Upper lobe of right lung (tissue), 1 donor: ENCODE results near the gene RHPN2. TPM values are rescaled to one million over a fixed set of nuclear protein-coding genes. Genes with fewer than 3 reads are reported as not detected.
A peak's percentile ranks its signal among the peaks of the same experiment; 100 is the strongest.

Source experiments
- ATAC-seq: fragments of 200-7000 bp; cut with Tn5 transposase; one replicate; pipeline ENCODE4 v1.9.1; 2020; ENCODE audit warnings: mild to moderate bottlenecking, moderate library complexity
- DNase-seq: peaks from one replicate; pipeline ENCODE4 v3.0.0-alpha.2; 2020
- H3K27ac ChIP-seq: fragments of 200-600 bp; one replicate; pipeline ENCODE4 v1.8.0; 2022
- H3K27me3 ChIP-seq: fragments of 200-600 bp; one replicate; pipeline ENCODE4 v1.8.0; 2022; ENCODE audit warnings: mild to moderate bottlenecking
- H3K36me3 ChIP-seq: fragments of 200-600 bp; one replicate; pipeline ENCODE4 v1.8.0; 2022
- H3K4me1 ChIP-seq: fragments of 200-600 bp; one replicate; pipeline ENCODE4 v1.8.0; 2022
- H3K4me3 ChIP-seq: fragments of 200-600 bp; one replicate; pipeline ENCODE4 v1.8.0; 2022; ENCODE audit warnings: mild to moderate bottlenecking
- H3K9me3 ChIP-seq: fragments of 200-600 bp; one replicate; pipeline ENCODE4 v1.8.0; 2022
- intact Hi-C: fragments of 100-400 bp; cut with DNase I; formaldehyde crosslinking; loops from one replicate; pipeline ENCODE4 v1.11.0; 2022
- total RNA-seq: library from RNA; stranded (reverse); fragmentation: NEBNext Ultra II Directional; extraction: Animal tissue kit (Norgen Biotek cat#: 25700); gene quantifications from one replicate; pipeline ENCODE4 v1.2.1, GENCODE V29; 2021
- TF ChIP-seq, protein P1 (sequence below): fragments of 200-600 bp; IDR thresholded peaks from one replicate; pipeline ENCODE4 v1.8.0; 2022; ENCODE audit warnings: antibody characterized with exemption
- donor health status: DM: no; HTN: yes; CAD: no; lungs with severe emphysema.

RHPN2 gene
- total RNA-seq, 1 donor from 2014 or later = 9.7 TPM

DNA sequence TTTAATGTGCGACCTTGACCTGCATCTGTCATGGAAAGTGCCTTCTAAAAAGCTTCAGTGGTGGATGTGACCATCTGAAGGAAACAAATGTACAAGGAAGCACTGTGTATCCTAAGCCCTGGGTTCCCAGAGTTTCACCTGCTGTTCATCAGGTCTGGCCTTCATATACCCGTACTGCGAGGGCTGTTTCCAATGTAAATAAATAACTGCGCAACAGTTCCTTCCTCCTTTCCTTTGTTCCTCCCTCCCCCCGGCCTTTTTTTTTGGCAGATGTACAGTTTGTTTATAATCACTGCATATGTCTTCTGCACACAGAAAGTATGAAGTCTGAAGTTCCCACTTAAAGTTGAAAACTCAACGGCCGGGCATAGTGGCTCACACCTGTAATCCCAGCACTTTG, 87.4 kb downstream of the RHPN2 start:
- H3K4me3 ChIP-seq = no peak overlapping the region
- no peak for DNase-seq
- no peaks in the 10 kb centered on the region for H3K4me1 ChIP-seq
- intact Hi-C loops = no loop called here
- peak; percentile 40 for ATAC-seq
- no peaks in the 10 kb centered on the region for H3K36me3 ChIP-seq
- H3K27me3 ChIP-seq = no peaks in the 10 kb centered on the region
- no peaks in the 10 kb centered on the region for H3K9me3 ChIP-seq
- H3K27ac ChIP-seq = no peak overlapping the region
- TF ChIP-seq, protein P1, sequence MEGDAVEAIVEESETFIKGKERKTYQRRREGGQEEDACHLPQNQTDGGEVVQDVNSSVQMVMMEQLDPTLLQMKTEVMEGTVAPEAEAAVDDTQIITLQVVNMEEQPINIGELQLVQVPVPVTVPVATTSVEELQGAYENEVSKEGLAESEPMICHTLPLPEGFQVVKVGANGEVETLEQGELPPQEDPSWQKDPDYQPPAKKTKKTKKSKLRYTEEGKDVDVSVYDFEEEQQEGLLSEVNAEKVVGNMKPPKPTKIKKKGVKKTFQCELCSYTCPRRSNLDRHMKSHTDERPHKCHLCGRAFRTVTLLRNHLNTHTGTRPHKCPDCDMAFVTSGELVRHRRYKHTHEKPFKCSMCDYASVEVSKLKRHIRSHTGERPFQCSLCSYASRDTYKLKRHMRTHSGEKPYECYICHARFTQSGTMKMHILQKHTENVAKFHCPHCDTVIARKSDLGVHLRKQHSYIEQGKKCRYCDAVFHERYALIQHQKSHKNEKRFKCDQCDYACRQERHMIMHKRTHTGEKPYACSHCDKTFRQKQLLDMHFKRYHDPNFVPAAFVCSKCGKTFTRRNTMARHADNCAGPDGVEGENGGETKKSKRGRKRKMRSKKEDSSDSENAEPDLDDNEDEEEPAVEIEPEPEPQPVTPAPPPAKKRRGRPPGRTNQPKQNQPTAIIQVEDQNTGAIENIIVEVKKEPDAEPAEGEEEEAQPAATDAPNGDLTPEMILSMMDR = no peak

- no peaks in the 10 kb centered on the region for H3K36me3 ChIP-seq
- ATAC-seq (peak; percentile 27), DNase-seq (peak; percentile 81)
- H3K27me3 ChIP-seq = no peaks in the 10 kb centered on the region
- H3K4me3 ChIP-seq = no peak overlapping the region
- H3K27ac ChIP-seq = no peak overlapping the region
- TF ChIP-seq, protein P1 = peak; percentile 74
- intact Hi-C loops = no loop called here
- H3K9me3 ChIP-seq = no peaks in the 10 kb centered on the region
- no peaks in the 10 kb centered on the region for H3K4me1 ChIP-seq
Observed at GRCh38 chr19:32976223-32976805, 88.4 kb downstream of the RHPN2 start.

GRCh38 chr19:32971715-32972540, 92.8 kb downstream of the RHPN2 start, which contains the start of the genes CEP89 and FAAP24:
Gene CEP89 (minus strand): TSS chr19:32971958. CDS start chr19:32971874, 84 bp downstream.
Gene FAAP24 (plus strand): TSS chr19:32972242. CDS start chr19:32973197, 955 bp downstream.
- Histone ChIP-seq H3K27ac (peak within 1 kb of the TSS; percentile 68), H3K36me3 (no peaks in the 10 kb centered on the region), H3K4me1 (peaks cover 9% of the 10 kb centered on the region), H3K9me3 (no peaks in the 10 kb centered on the region), H3K4me3 (peak within 1 kb of the TSS; percentile 76), H3K27me3 (no peaks in the 10 kb centered on the region)
- ATAC-seq = peak; percentile 99
- TF ChIP-seq, protein P1 = no peak
- intact Hi-C loops = no loop called here
- DNase-seq = peak; percentile 98

DNA sequence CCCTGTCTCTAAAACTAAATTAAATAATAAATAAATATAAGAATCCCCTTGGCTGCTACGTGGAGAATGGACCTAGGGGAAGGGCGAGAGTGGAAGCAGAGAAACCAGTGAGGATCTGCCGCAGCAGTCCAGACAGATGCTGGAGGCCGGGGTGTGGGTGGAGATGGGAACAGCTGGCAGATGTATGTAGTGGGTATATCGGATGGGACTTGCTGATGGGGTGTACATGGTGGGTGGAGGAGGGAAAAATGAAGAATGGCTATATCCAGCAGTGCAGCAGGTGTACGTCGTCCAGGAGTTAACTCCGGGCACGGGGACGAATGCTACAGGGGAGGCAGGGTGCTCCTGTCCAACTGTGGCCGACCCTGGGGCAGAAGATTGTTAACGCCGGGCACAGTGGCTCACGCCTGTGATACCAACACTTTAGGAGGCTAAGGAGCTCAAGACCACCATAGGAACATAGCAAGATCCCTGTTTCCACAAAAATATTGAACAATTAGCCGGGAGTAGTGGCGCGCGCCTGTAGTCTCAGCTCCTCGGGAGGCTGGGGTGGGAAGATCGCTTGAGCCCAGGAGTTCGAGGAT, 93.6 kb downstream of the RHPN2 start:
- TF ChIP-seq, protein P1 = no peak
- no peak overlapping the region for H3K27ac ChIP-seq
- no peak for ATAC-seq

DNA sequence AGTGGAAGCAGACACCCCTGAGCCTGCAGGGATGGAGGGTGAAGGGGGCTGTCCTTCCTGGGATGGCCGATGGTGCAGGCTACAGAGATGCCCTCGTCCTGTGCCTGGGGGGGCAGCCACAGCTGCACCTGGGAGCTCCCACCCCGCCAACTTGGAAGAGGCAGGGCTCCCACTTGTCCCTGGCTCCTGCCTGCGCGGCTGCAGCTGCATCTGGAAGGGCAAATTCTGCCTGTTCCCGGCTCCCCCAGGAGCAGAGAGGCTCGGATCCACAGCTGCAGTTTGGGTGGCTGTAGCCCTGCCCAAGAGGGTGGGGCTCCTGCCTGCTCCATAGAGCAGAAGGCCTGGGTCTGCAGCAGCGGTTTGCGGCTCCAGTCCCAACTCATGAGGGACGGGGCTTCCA, 95.1 kb downstream of the RHPN2 start:
- TF ChIP-seq, protein P1 = no peak
- H3K4me3 ChIP-seq = no peak overlapping the region
- H3K36me3 ChIP-seq = peaks cover 16% of the 10 kb centered on the region
- DNase-seq = no peak
- H3K4me1 ChIP-seq = peaks cover 9% of the 10 kb centered on the region
- intact Hi-C loops = no loop called here
- H3K9me3 ChIP-seq = no peaks in the 10 kb centered on the region
- H3K27ac ChIP-seq = no peak overlapping the region
- H3K27me3 ChIP-seq = no peaks in the 10 kb centered on the region
- ATAC-seq = no peak

More for the DNA sequence above, 93.6 kb downstream of the RHPN2 start:
- no peaks in the 10 kb centered on the region for H3K9me3 ChIP-seq
- intact Hi-C loops = no loop called here
- H3K4me1 ChIP-seq = peaks cover 9% of the 10 kb centered on the region
- peaks cover 2% of the 10 kb centered on the region for H3K36me3 ChIP-seq
- no peak for DNase-seq
- H3K27me3 ChIP-seq = no peaks in the 10 kb centered on the region
- H3K4me3 ChIP-seq = peak overlapping the region; percentile 76
